GM12865 (cell line): ENCODE data around the gene CPXM2.
A peak's percentile ranks its signal among the peaks of the same experiment; 100 is the strongest.

Experiments
- DNase-seq: peaks from one replicate; pipeline ENCODE4 v3.0.0; 2010; ENCODE audit warnings: low read depth
- H3K4me3 ChIP-seq: 2 replicates; pipeline ENCODE4 v1.5.1; 2011; ENCODE audit warnings: mild to moderate bottlenecking, low read depth, low read length, control low read depth
- CTCF ChIP-seq: IDR thresholded peaks from 2 replicates; pipeline ENCODE4 v1.5.1; 2011; ENCODE audit warnings: low read length, control low read depth, low read depth, inconsistent platforms; ENCODE audit not compliant: insufficient read depth; ENCODE audit errors: missing control alignments

The CPXM2 gene

GRCh38 chr10:123837756-123838155 lies 53.9 kb downstream of the CPXM2 start:
- H3K4me3 ChIP-seq = no peak overlapping the region
- DNase-seq = no peak
- TF ChIP-seq CTCF = no peak

- TF ChIP-seq CTCF = no peak
- H3K4me3 ChIP-seq = no peak overlapping the region
- no peak for DNase-seq
These were observed 55.0 kb downstream of the CPXM2 start for GRCh38 chr10:123836418-123837145.

GRCh38 chr10:123835575-123835974 lies 56.0 kb downstream of the CPXM2 start:
- H3K4me3 ChIP-seq = no peak overlapping the region
- DNase-seq = peak; percentile 26
- no peak for TF ChIP-seq CTCF

GRCh38 chr10:123833170-123833850 lies 58.3 kb downstream of the CPXM2 start:
- no peak for DNase-seq
- no peak overlapping the region for H3K4me3 ChIP-seq
- no peak for TF ChIP-seq CTCF

- H3K4me3 ChIP-seq = no peak overlapping the region
- DNase-seq = no peak
- no peak for TF ChIP-seq CTCF
These were observed 60.3 kb downstream of the CPXM2 start for GRCh38 chr10:123831259-123831658.

- H3K4me3 ChIP-seq = no peak overlapping the region
- DNase-seq = no peak
- TF ChIP-seq CTCF = no peak
These were observed 70.5 kb downstream of the CPXM2 start for GRCh38 chr10:123821136-123821535.

- DNase-seq = no peak
- no peak for TF ChIP-seq CTCF
- no peak overlapping the region for H3K4me3 ChIP-seq
These were observed 82.0 kb downstream of the CPXM2 start for GRCh38 chr10:123809632-123810031.
